Right lobe of liver (tissue), 6 donors: ENCODE measurements around the gene RELT. TPM values are rescaled to one million over a fixed set of nuclear protein-coding genes. Genes with fewer than 3 reads are reported as not detected.

Source experiments
- ATAC-seq, 4 donors: fragments of 200-7000 bp; cut with Tn5 transposase; one replicate each; pipeline ENCODE4 v1.9.1; 2020; ENCODE audit warnings: mild to moderate bottlenecking in 4 of 4, moderate library complexity in 4 of 4
- DNase-seq, 3 donors: peaks; one replicate each; pipeline ENCODE4 v3.0.0-alpha.2; 2020
- H3K27ac ChIP-seq, 3 donors: fragments of 200-600 bp; one replicate each; pipeline ENCODE4 v1.8.0; 2022
- H3K27me3 ChIP-seq, 2 donors: fragments of 200-600 bp; one replicate each; pipeline ENCODE4 v1.8.0; 2022
- H3K36me3 ChIP-seq, 4 donors: fragments of 200-600 bp; sonication (generic) in 1 of 4; one replicate each; pipeline versions ENCODE4 v1.5.1 to v1.8.0; 2017 to 2022; ENCODE audit warnings: control low read depth in 1 of 4
- H3K4me1 ChIP-seq, 4 donors: fragments of 200-600 bp; sonication (generic) in 1 of 4; one replicate each; pipeline versions ENCODE4 v1.5.1 to v1.8.0; 2017 to 2022; ENCODE audit warnings: control low read depth in 1 of 4
- H3K4me3 ChIP-seq, 3 donors: fragments of 200-600 bp; one replicate each; pipeline ENCODE4 v1.8.0; 2022
- H3K9me3 ChIP-seq, 4 donors: fragments of 200-600 bp; sonication (generic) in 1 of 4; one replicate each; pipeline versions ENCODE4 v1.5.1 to v1.8.0; 2017 to 2022; ENCODE audit warnings: control low read depth in 1 of 4
- CTCF ChIP-seq, 4 donors: fragments of 200-600 bp in 3 of 4; fragments of 450-650 bp in 1 of 4; IDR thresholded peaks; one replicate each; pipeline versions ENCODE4 v1.5.1 to v1.8.0; 2016 to 2022; ENCODE audit warnings: antibody characterized with exemption in 4 of 4, mild to moderate bottlenecking in 2 of 4
- POLR2A ChIP-seq: fragments of 450-650 bp; IDR thresholded peaks from one replicate; pipeline ENCODE4 v1.6.1; 2017; ENCODE audit warnings: antibody characterized with exemption, mild to moderate bottlenecking
- WGBS: methylation state at CpG from one replicate; pipeline ENCODE4 v1.1.6; 2018; ENCODE audit warnings: low coverage, low lambda C conversion rate; ENCODE audit not compliant: insufficient coverage; ENCODE audit errors: missing lambda C conversion rate; 5-methylcytosine and 5-hydroxymethylcytosine counted together
- intact Hi-C, 2 donors: fragments of 100-400 bp; cut with DNase I; formaldehyde crosslinking; loops; one replicate each; pipeline versions ENCODE4 v1.11.2 to v1.14.1; 2022
- total RNA-seq, 6 experiments: library from RNA; depleted of rRNA in 2 of 6; stranded (reverse); fragments of >200 nt in 2 of 6; fragmentation: NEBNext Ultra II Directional in 3 of 6; extraction: Animal tissue kit (Norgen Biotek cat#: 25700) in 3 of 6; gene quantifications; one replicate each; pipeline versions ENCODE4 v1.1.0 to v1.2.4, GENCODE V29; 2016 to 2023
- donor health status: DM: no; HTN: yes; CAD: no.
- donor health status: DM: no; HTN: no; CAD: no.
- donor health status: DM: no; HTN: no; CAD: no.
- donor health status: DM: no; HTN: yes; CAD: no.
- donor health status: DM: no; HTN: yes; CAD: no.

RELT gene
- total RNA-seq, 6 experiments from 2014 or later = 0.81 to 5.4 (median 1.6) TPM

GRCh38 chr11:73403541-73403940 is 27.3 kb downstream of the RELT start:
- Histone ChIP-seq H3K4me3 (no peak overlapping the region), H3K4me1 (peaks cover 0 to 3% (median 0%) of the 10 kb centered on the region in 4 donors), H3K27me3 (no peaks in the 10 kb centered on the region), H3K36me3 (peaks cover 0 to 5% (median 0%) of the 10 kb centered on the region in 4 donors), H3K27ac (no peak overlapping the region), H3K9me3 (no peaks in the 10 kb centered on the region)
- ATAC-seq = no peak
- DNase-seq = no peak
- intact Hi-C loops = loop anchor here in 1 of 2 donors (10.0 kb wide), 1 partner anchor 251 kb away; no protein-coding TSS in a partner anchor
- no peak for TF ChIP-seq CTCF (IDR thresholded peaks at IDR 0.05)
- TF ChIP-seq POLR2A = no peak
- 93% methylated on average over 3 of the region's 5 CpGs for WGBS

GRCh38 chr11:73404048-73404447 is 27.8 kb downstream of the RELT start:
- Histone ChIP-seq H3K9me3 (no peaks in the 10 kb centered on the region), H3K36me3 (peaks cover 0 to 7% (median 0%) of the 10 kb centered on the region in 4 donors), H3K4me1 (peaks cover 0 to 3% (median 0%) of the 10 kb centered on the region in 4 donors), H3K27ac (no peak overlapping the region), H3K27me3 (no peaks in the 10 kb centered on the region), H3K4me3 (no peak overlapping the region)
- WGBS = 29% methylated on average over 4 of the region's 4 CpGs
- TF ChIP-seq CTCF (IDR thresholded peaks at IDR 0.05) (peak; percentile 58 to 66 (median 62)), POLR2A (no peak)
- ATAC-seq (peak; percentile 83 to 93 (median 89)), DNase-seq (peak in 2 of 3 donors; percentile 69 to 74)
- intact Hi-C loops = loop anchor here in 1 of 2 donors (10.0 kb wide), 1 partner anchor 251 kb away; no protein-coding TSS in a partner anchor

- intact Hi-C loops = loop anchor here in 1 of 2 donors (10.0 kb wide), 1 partner anchor 250 kb away; no protein-coding TSS in a partner anchor
- H3K36me3 ChIP-seq = peaks cover 0 to 7% (median 0%) of the 10 kb centered on the region in 4 donors
- ATAC-seq = no peak
Observed at GRCh38 chr11:73404506-73405145, 28.4 kb downstream of the RELT start.

GRCh38 chr11:73405146-73405510 is 28.9 kb downstream of the RELT start:
- Histone ChIP-seq H3K36me3 (peaks cover 0 to 7% (median 0%) of the 10 kb centered on the region in 4 donors), H3K27me3 (no peaks in the 10 kb centered on the region), H3K4me3 (no peak overlapping the region), H3K4me1 (peaks cover 0 to 3% (median 0%) of the 10 kb centered on the region in 4 donors), H3K27ac (no peak overlapping the region), H3K9me3 (no peaks in the 10 kb centered on the region)
- intact Hi-C loops = loop anchor here in 1 of 2 donors (10.0 kb wide), 1 partner anchor 250 kb away; no protein-coding TSS in a partner anchor
- 95% methylated on average over 4 of the region's 8 CpGs for whole genome bisulfite sequencing
- no peak for DNase-seq
- no peak for ATAC-seq
- TF ChIP-seq CTCF (IDR thresholded peaks at IDR 0.05) = no peak
- TF ChIP-seq POLR2A = no peak

More at GRCh38 chr11:73404506-73405145, 28.4 kb downstream of the RELT start:
- Histone ChIP-seq H3K9me3 (no peaks in the 10 kb centered on the region), H3K27ac (no peak overlapping the region), H3K27me3 (no peaks in the 10 kb centered on the region), H3K4me1 (peaks cover 0 to 3% (median 0%) of the 10 kb centered on the region in 4 donors), H3K4me3 (no peak overlapping the region)
- DNase-seq = peak in 1 of 3 donors; percentile 42
- TF ChIP-seq POLR2A (no peak), CTCF (IDR thresholded peaks at IDR 0.05) (no peak)
- WGBS = 93% methylated on average over 2 of the region's 5 CpGs
